Subcutaneous abdominal adipose tissue (tissue), 5 donors: ENCODE results near the gene ACTN1.

Experiments used
- H3K27ac ChIP-seq: one replicate; pipeline ENCODE4 v1.7.0; 2013; ENCODE audit warnings: low read depth, mild to moderate bottlenecking, inconsistent platforms, low read length, moderate library complexity
- H3K27me3 ChIP-seq, 5 donors: one replicate each; pipeline ENCODE4 v1.7.0; 2013; ENCODE audit warnings: low read length in 5 of 5, inconsistent platforms in 1 of 5; ENCODE audit not compliant: control insufficient read depth in 5 of 5, insufficient read depth in 4 of 5
- H3K36me3 ChIP-seq, 5 donors: one replicate each; pipeline ENCODE4 v1.7.0; 2013; ENCODE audit warnings: low read length in 5 of 5; ENCODE audit not compliant: control insufficient read depth in 5 of 5, insufficient read depth in 5 of 5
- H3K4me1 ChIP-seq, 5 donors: one replicate each; pipeline ENCODE4 v1.7.0; 2013; ENCODE audit warnings: low read length in 5 of 5, mild to moderate bottlenecking in 3 of 5, moderate library complexity in 1 of 5; ENCODE audit not compliant: control insufficient read depth in 5 of 5, insufficient read depth in 5 of 5
- H3K4me3 ChIP-seq, 5 donors: one replicate each; pipeline ENCODE4 v1.7.0; 2013; ENCODE audit warnings: low read length in 5 of 5, low read depth in 1 of 5
- H3K9ac ChIP-seq, 5 donors: one replicate each; pipeline ENCODE4 v1.7.0; 2013; ENCODE audit warnings: low read length in 5 of 5, mild to moderate bottlenecking in 4 of 5, moderate library complexity in 3 of 5
- H3K9me3 ChIP-seq, 5 donors: one replicate each; pipeline ENCODE4 v1.7.0; 2013; ENCODE audit warnings: low read length in 5 of 5; ENCODE audit not compliant: control insufficient read depth in 5 of 5
- donor health status: healthy.
- donor health status: healthy.
- donor health status: healthy.
- donor health status: healthy.
- donor health status: healthy.

The ACTN1 gene

DNA sequence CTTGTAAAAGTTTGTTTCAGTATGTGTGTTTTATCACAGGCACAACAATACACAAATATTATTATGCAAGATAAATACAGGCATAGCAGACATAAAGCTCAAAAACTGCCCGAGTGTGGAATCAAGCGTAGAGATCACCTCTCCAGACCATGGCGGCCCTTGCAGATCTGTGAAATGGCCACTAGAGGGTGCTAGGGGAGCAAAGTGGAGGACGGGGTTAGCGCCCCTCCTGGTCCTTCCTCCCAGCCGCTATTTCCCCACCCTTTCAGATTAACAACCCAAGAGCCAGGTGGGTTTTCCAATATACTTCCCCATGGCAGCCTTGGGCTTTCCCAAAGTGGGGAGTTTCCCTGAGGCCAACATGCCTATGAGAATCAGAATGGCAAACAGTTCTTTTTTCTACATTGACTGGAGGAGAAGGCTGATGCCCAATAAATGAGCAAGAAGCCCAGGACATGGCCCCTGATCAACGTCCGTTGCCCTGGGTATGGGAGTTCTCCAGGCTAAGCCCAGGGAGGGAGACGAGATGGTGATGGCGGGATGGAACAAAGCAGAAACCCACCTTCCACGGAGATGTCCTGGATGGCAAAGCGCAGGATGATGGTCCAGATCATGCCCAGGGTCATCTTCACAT lies 67.4 kb downstream of the ACTN1 start:
- Histone ChIP-seq H3K9ac (no peak overlapping the region), H3K36me3 (peaks cover 3 to 35% (median 30%) of the 10 kb centered on the region in 5 donors), H3K9me3 (no peaks in the 10 kb centered on the region), H3K27ac (no peak overlapping the region), H3K4me3 (no peak overlapping the region), H3K4me1 (peaks cover 0 to 4% (median 1%) of the 10 kb centered on the region in 5 donors), H3K27me3 (no peaks in the 10 kb centered on the region)

- peaks cover 3 to 44% (median 37%) of the 10 kb centered on the region in 5 donors for H3K36me3 ChIP-seq
Measured at GRCh38 chr14:68910540-68910939, 68.6 kb downstream of the ACTN1 start.

GRCh38 chr14:68908803-68909202 lies 70.3 kb downstream of the ACTN1 start:
- peaks cover 7 to 62% (median 49%) of the 10 kb centered on the region in 5 donors for H3K36me3 ChIP-seq
- peaks cover 0 to 4% (median 0%) of the 10 kb centered on the region in 5 donors for H3K4me1 ChIP-seq
- no peak overlapping the region for H3K9ac ChIP-seq
- no peaks in the 10 kb centered on the region for H3K27me3 ChIP-seq
- H3K4me3 ChIP-seq: no peak overlapping the region
- no peaks in the 10 kb centered on the region for H3K9me3 ChIP-seq
- H3K27ac ChIP-seq: no peak overlapping the region

More at GRCh38 chr14:68910540-68910939, 68.6 kb downstream of the ACTN1 start:
- H3K9me3 ChIP-seq: no peaks in the 10 kb centered on the region
- H3K27me3 ChIP-seq: no peaks in the 10 kb centered on the region
- H3K27ac ChIP-seq: no peak overlapping the region
- no peak overlapping the region for H3K4me3 ChIP-seq
- peaks cover 0 to 4% (median 0%) of the 10 kb centered on the region in 5 donors for H3K4me1 ChIP-seq
- no peak overlapping the region for H3K9ac ChIP-seq

GRCh38 chr14:68908201-68908600 lies 70.9 kb downstream of the ACTN1 start:
- Histone ChIP-seq H3K36me3 (peaks cover 7 to 67% (median 54%) of the 10 kb centered on the region in 5 donors), H3K4me1 (peaks cover 0 to 4% (median 0%) of the 10 kb centered on the region in 5 donors), H3K27ac (no peak overlapping the region)

GRCh38 chr14:68906439-68906838 lies 72.7 kb downstream of the ACTN1 start:
- Histone ChIP-seq H3K36me3 (peaks cover 11 to 80% (median 68%) of the 10 kb centered on the region in 5 donors), H3K9ac (no peak overlapping the region), H3K27me3 (no peaks in the 10 kb centered on the region), H3K4me3 (no peak overlapping the region), H3K9me3 (no peaks in the 10 kb centered on the region), H3K27ac (no peak overlapping the region), H3K4me1 (no peaks in the 10 kb centered on the region)

More at GRCh38 chr14:68908201-68908600, 70.9 kb downstream of the ACTN1 start:
- Histone ChIP-seq H3K27me3 (no peaks in the 10 kb centered on the region), H3K4me3 (no peak overlapping the region), H3K9ac (no peak overlapping the region), H3K9me3 (no peaks in the 10 kb centered on the region)

DNA sequence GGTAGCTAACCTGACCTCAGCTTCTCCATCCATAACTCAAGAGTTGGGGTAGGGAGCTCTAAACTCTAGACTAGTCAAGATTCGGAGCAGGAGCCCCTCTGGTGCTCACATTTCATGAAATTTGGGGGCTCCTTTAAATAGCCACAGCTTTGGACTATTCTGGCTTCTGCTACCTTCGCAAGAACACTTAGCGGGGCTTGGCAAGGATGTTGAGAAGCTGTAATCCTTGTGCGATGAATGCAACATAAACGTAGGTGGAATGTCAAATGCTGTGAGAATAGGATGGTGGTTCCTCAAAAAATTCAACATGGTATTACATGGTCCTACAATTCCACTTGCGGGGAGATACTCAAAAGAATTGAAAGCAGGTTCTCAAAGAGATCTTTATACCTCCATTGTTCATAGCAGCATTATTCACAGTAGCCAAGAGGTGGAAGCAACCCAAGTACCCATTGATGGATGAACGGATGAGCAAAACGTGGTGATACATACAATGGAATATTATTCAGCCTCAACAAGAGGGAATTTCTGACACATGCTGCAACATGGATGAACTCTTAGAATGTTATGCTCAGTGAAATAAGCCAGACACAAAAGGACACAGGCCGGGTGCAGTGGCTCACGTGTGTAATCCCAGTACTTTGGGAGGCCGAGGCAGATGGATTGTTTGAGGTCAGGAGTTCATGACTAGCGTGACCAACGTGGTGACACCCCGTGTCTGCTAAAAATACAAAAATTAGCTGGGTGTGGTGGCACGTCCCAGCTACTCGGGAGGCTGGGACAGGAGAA lies 73.8 kb downstream of the ACTN1 start:
- Histone ChIP-seq H3K27me3 (no peaks in the 10 kb centered on the region), H3K27ac (no peak overlapping the region), H3K36me3 (peaks cover 8 to 83% (median 73%) of the 10 kb centered on the region in 5 donors)

DNA sequence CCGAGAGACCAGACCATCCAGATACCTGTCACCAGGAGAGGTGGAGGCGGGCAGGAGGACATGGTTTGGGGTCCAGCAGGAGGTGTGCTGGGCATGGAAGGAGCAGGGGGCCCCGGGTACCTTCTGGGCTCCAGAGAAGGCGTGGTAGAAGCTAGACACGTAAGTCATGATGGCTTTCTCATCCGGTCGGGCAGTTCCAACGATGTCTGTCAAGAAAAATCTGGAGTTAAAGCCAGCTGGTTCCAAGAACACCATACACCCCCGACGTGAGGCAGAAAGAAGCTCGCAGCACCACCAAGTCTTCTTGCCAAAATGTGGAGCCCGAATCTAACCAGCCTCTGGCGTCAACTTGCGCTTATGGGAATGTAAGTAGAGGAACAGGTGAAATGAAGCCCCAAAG lies 76.7 kb downstream of the ACTN1 start:
- Histone ChIP-seq H3K4me3 (no peak overlapping the region), H3K9ac (no peak overlapping the region), H3K9me3 (no peaks in the 10 kb centered on the region), H3K27ac (no peak overlapping the region), H3K27me3 (no peaks in the 10 kb centered on the region), H3K36me3 (peaks cover 10 to 81% (median 75%) of the 10 kb centered on the region in 5 donors), H3K4me1 (no peaks in the 10 kb centered on the region)

More for the DNA sequence above, 73.8 kb downstream of the ACTN1 start:
- Histone ChIP-seq H3K4me1 (no peaks in the 10 kb centered on the region), H3K9ac (no peak overlapping the region), H3K4me3 (no peak overlapping the region), H3K9me3 (no peaks in the 10 kb centered on the region)

DNA sequence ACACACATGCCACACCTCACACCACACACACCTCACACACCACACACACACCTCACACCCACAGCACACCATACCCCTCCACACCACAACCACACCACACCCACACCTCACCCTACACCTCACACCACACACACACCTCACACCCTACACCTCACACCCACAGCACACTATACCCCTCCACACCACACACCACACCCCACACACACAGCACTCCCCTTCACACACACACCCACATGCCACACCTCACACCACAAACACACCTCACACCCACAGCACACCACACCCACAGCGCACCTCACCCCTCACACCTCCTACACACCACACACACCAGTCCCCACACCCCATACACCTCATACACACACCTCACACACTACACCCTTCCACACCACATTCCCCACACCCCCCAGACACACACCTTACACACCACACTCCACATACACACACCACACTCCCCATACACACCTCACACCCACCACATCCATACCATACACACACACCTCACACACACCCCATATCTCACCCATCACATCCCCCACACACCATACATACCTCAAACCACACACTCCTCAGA lies 80.0 kb downstream of the ACTN1 start:
- no peaks in the 10 kb centered on the region for H3K9me3 ChIP-seq
- no peak overlapping the region for H3K9ac ChIP-seq
- H3K27ac ChIP-seq: no peak overlapping the region
- peaks cover 6 to 78% (median 59%) of the 10 kb centered on the region in 5 donors for H3K36me3 ChIP-seq
- peaks cover 0 to 11% (median 6%) of the 10 kb centered on the region in 5 donors for H3K4me1 ChIP-seq
- no peak overlapping the region for H3K4me3 ChIP-seq
- H3K27me3 ChIP-seq: no peaks in the 10 kb centered on the region

DNA sequence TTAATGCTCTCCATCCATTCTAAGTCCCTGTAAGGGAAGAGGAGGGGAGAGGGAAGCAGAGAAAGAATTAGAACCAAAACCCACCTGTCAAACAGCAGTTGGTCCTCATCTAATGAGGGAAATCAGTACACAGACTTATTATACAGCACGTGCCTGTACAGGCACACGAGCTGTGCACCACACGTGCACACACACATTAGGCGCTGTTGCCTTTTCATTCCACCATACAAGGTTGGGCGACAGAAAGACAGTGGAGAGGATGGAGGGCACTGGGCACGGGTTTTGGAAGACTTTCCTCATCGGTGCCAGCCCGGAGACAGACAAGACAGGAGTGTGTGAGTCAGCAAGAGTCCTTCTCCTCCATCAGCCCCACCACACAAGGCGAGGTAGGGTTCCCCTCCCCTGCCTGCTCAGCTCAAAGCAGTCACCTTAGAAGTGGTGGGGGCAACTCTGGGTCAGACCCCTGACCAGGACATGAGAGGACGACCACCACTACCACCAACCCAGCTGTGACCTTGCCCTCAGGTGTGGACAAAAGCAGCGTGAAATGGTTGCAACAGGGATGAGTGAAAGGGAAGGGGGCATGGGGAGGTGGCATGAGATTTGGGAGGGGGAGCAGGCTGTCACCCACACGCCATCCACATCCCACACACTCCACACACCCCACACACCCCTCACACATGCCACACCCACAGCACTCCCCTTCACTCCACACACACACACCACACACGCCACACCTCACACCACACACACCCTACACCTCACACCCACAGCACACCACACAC lies 80.7 kb downstream of the ACTN1 start:
- Histone ChIP-seq H3K9me3 (no peaks in the 10 kb centered on the region), H3K4me3 (no peak overlapping the region), H3K27ac (no peak overlapping the region), H3K27me3 (no peaks in the 10 kb centered on the region), H3K9ac (no peak overlapping the region), H3K36me3 (peaks cover 6 to 78% (median 54%) of the 10 kb centered on the region in 5 donors), H3K4me1 (peaks cover 0 to 14% (median 9%) of the 10 kb centered on the region in 5 donors)
